GM12872 (cell line): Measurements from ENCODE around the gene SLC30A4.

Source experiments
- CTCF ChIP-seq: IDR thresholded peaks from 3 replicates; pipeline ENCODE4 v1.5.1; 2011; ENCODE audit warnings: low read depth, mild to moderate bottlenecking, low read length, moderate library complexity; ENCODE audit not compliant: insufficient read depth

The SLC30A4 gene

GRCh38 chr15:45534821-45535220, 12.3 kb upstream of the SLC30A4 start:
- no peak for TF ChIP-seq CTCF

DNA sequence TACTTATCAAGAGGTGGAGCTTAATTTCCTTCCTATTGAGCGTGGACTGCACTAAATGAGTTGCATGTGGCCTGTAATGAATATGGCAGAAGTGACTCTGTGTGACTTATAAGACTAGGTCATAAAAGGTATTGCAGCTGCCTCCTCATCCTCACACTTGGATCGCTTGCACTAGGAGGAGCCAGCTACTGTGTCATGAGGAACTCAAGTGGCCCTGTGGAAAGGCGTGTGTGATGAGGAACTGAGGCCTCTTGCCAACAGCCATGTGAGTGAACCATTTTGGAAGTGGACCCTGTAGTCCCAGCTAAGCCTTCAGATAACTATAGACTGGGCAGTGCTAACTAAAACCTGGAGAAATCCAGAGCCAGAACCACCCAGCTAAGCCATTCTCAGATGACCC, 7.1 kb upstream of the SLC30A4 start:
- TF ChIP-seq CTCF: no peak

DNA sequence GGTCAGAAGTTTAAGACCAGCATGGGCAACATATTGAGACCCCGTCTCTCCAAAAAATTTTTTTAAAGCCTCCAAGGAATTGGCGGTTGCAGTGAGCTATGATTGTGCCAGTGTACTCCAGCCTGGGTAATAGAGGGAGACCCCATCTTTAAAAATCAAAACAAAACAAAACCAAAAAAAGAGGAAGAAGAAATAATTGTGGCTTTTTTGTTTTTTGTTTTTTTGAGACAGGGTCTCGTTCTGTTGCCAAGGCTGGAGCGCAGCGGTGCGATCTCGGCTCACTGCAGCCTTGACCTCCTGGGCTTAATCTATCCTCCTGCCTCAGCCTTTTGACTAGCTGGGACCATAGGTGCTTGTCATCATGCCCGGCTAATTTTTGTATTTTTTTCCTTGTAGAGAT, 4.5 kb upstream of the SLC30A4 start:
- TF ChIP-seq CTCF: no peak

DNA sequence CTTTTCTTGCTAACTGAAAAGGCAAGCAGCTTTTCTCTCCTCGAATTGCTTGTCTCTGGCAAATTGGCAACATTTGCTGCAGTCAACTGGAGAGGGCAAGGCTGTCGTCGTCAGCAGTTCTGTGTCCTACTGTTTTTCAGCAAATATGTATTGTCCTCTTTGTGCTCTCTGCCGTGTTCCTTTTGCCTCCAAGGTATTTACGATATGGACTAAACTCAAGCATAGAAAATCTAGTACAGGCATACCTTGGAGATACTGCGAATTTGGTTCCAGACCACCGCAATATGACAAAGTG, 558 bp upstream of the SLC30A4 start:
- no peak for TF ChIP-seq CTCF

- TF ChIP-seq CTCF: no peak
Observed at GRCh38 chr15:45521596-45522327, 793 bp downstream of the SLC30A4 start.

- TF ChIP-seq CTCF: no peak
Observed at GRCh38 chr15:45510758-45511280, 11.7 kb downstream of the SLC30A4 start.

DNA sequence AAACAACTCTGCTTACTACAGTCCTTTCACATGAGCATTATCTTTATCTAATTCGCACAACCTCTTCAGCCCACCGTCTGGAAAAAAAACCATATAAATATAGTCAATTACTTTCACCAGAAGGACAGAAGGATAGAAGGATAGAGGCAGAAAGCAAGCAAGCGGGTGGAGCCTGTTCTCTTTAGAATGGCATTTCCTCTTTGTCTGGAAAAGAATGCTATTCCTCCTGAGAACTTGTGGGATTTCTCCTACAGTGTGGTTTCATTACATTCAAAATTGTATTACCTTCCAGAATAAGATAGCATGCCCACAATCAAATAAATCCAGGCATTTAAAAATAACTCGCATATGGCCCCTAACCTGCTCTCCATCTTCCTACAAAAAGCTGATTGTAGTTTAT, 23.1 kb downstream of the SLC30A4 start:
- no peak for TF ChIP-seq CTCF
